K562 (cell line): ENCODE data around the gene ANKRD13A. TPM values are rescaled to one million over a fixed set of nuclear protein-coding genes. Genes with fewer than 3 reads are reported as not detected.

Experiments used
- E2F6 ChIP-seq, 2 experiments: IDR thresholded peaks; 2 replicates each; pipeline ENCODE4 v1.6.1; 2011; ENCODE audit warnings: borderline replicate concordance in 1 of 2, control low read depth in 1 of 2, low read depth in 1 of 2, low read length in 1 of 2, mild to moderate bottlenecking in 1 of 2, mixed read lengths in 1 of 2, moderate library complexity in 1 of 2; ENCODE audit not compliant: insufficient read depth in 1 of 2, insufficient read length in 1 of 2, poor library complexity in 1 of 2, severe bottlenecking in 1 of 2; ENCODE audit errors: extremely low read depth in 1 of 2
- MED1 ChIP-seq: sonication (generic); formaldehyde crosslinking; IDR thresholded peaks from 2 replicates; pipeline ENCODE4 v1.8.1; 2023; ENCODE audit warnings: missing genetic modification reagents, borderline replicate concordance
- NFE2L1 ChIP-seq: fragments of 450-650 bp; IDR thresholded peaks from 2 replicates; pipeline ENCODE4 v1.6.1; 2016; ENCODE audit warnings: missing genetic modification characterization, low read depth, mild to moderate bottlenecking, missing compliant biosample characterization, moderate library complexity, borderline replicate concordance
- NR2F6 ChIP-seq: fragments of 450-650 bp; formaldehyde crosslinking; IDR thresholded peaks from 2 replicates; pipeline ENCODE4 v1.4.0; 2020; ENCODE audit warnings: mild to moderate bottlenecking
- RBBP5 ChIP-seq: fragments of 200-600 bp; sonication (generic); IDR thresholded peaks from 2 replicates; pipeline ENCODE4 v1.6.1; 2012; ENCODE audit warnings: borderline replicate concordance, mild to moderate bottlenecking, low read length, control low read depth, inconsistent platforms; ENCODE audit not compliant: insufficient read depth, poor library complexity, severe bottlenecking
- THRAP3 ChIP-seq: fragments of 450-650 bp; IDR thresholded peaks from 2 replicates; pipeline ENCODE4 v1.6.1; 2016; ENCODE audit warnings: mild to moderate bottlenecking, inconsistent platforms, borderline replicate concordance
- ZBTB2 ChIP-seq: fragments of 450-650 bp; IDR thresholded peaks from 2 replicates; pipeline ENCODE4 v1.6.1; 2016; ENCODE audit warnings: antibody characterized with exemption
- ZNF384 ChIP-seq: IDR thresholded peaks from 2 replicates; pipeline ENCODE4 v1.6.1; 2012; ENCODE audit warnings: low read depth, low read length, improper control_type of control experiment
- polyA plus RNA-seq, 8 experiments: library from polyadenylated mRNA; depleted of rRNA in 4 of 8; stranded (reverse) in 5 of 8; unstranded in 3 of 8; fragments of >200 nt; fragmentation: Nextera tagmentation in 2 of 8; fragmentation: Illumina TruSeq in 1 of 8; extraction: Ambion mirVana in 2 of 8; extraction: Trizol in 1 of 8; gene quantifications; 2 replicates each; pipeline versions ENCODE4 v1.2.1 to v1.2.3, GENCODE V29; 2011 to 2014; ENCODE audit warnings: inconsistent platforms in 1 of 8, missing spikeins in 1 of 8
- total RNA-seq, 7 experiments: library from RNA; depleted of rRNA in 6 of 7; stranded (reverse); fragments of >200 nt in 6 of 7; fragmentation: Illumina TruSeq in 2 of 7; extraction: Trizol in 2 of 7; gene quantifications; 2 replicates each; pipeline versions ENCODE4 v1.2.1 to v1.2.3, GENCODE V29; 2011 to 2021; ENCODE audit warnings: low replicate concordance in 1 of 7
- TF ChIP-seq, protein P1 (sequence below): fragments of 450-650 bp; IDR thresholded peaks from 2 replicates; pipeline ENCODE4 v1.6.1; 2016; ENCODE audit warnings: mild to moderate bottlenecking, moderate library complexity

Gene ANKRD13A
- total and polyA plus RNA-seq, 9 of the 15 experiments (the other 6 are each of a cell fraction or from before 2014, with no cell fraction given) = 5.0 to 55.0 (median 41.5) TPM

GRCh38 chr12:110073049-110073831 lies 74.0 kb downstream of the ANKRD13A start (continued):
- TF ChIP-seq E2F6 (IDR thresholded peaks at IDR 0.05; ENCODE audit: borderline replicate concordance in 1 of 2, extremely low read depth in 1 of 2, insufficient read depth in 1 of 2, insufficient read length in 1 of 2, low read depth in 1 of 2, low read length in 1 of 2, poor library complexity in 1 of 2, severe bottlenecking in 1 of 2) (peak in 1 of 2 experiments; percentile 8), NFE2L1 (no peak), RBBP5 (no peak), ZBTB2 (no peak), MED1 (CRISPR knock-in tag) (no peak), THRAP3 (no peak), ZNF384 (no peak), NR2F6 (CRISPR knock-in tag) (no peak)
- TF ChIP-seq, protein P1, sequence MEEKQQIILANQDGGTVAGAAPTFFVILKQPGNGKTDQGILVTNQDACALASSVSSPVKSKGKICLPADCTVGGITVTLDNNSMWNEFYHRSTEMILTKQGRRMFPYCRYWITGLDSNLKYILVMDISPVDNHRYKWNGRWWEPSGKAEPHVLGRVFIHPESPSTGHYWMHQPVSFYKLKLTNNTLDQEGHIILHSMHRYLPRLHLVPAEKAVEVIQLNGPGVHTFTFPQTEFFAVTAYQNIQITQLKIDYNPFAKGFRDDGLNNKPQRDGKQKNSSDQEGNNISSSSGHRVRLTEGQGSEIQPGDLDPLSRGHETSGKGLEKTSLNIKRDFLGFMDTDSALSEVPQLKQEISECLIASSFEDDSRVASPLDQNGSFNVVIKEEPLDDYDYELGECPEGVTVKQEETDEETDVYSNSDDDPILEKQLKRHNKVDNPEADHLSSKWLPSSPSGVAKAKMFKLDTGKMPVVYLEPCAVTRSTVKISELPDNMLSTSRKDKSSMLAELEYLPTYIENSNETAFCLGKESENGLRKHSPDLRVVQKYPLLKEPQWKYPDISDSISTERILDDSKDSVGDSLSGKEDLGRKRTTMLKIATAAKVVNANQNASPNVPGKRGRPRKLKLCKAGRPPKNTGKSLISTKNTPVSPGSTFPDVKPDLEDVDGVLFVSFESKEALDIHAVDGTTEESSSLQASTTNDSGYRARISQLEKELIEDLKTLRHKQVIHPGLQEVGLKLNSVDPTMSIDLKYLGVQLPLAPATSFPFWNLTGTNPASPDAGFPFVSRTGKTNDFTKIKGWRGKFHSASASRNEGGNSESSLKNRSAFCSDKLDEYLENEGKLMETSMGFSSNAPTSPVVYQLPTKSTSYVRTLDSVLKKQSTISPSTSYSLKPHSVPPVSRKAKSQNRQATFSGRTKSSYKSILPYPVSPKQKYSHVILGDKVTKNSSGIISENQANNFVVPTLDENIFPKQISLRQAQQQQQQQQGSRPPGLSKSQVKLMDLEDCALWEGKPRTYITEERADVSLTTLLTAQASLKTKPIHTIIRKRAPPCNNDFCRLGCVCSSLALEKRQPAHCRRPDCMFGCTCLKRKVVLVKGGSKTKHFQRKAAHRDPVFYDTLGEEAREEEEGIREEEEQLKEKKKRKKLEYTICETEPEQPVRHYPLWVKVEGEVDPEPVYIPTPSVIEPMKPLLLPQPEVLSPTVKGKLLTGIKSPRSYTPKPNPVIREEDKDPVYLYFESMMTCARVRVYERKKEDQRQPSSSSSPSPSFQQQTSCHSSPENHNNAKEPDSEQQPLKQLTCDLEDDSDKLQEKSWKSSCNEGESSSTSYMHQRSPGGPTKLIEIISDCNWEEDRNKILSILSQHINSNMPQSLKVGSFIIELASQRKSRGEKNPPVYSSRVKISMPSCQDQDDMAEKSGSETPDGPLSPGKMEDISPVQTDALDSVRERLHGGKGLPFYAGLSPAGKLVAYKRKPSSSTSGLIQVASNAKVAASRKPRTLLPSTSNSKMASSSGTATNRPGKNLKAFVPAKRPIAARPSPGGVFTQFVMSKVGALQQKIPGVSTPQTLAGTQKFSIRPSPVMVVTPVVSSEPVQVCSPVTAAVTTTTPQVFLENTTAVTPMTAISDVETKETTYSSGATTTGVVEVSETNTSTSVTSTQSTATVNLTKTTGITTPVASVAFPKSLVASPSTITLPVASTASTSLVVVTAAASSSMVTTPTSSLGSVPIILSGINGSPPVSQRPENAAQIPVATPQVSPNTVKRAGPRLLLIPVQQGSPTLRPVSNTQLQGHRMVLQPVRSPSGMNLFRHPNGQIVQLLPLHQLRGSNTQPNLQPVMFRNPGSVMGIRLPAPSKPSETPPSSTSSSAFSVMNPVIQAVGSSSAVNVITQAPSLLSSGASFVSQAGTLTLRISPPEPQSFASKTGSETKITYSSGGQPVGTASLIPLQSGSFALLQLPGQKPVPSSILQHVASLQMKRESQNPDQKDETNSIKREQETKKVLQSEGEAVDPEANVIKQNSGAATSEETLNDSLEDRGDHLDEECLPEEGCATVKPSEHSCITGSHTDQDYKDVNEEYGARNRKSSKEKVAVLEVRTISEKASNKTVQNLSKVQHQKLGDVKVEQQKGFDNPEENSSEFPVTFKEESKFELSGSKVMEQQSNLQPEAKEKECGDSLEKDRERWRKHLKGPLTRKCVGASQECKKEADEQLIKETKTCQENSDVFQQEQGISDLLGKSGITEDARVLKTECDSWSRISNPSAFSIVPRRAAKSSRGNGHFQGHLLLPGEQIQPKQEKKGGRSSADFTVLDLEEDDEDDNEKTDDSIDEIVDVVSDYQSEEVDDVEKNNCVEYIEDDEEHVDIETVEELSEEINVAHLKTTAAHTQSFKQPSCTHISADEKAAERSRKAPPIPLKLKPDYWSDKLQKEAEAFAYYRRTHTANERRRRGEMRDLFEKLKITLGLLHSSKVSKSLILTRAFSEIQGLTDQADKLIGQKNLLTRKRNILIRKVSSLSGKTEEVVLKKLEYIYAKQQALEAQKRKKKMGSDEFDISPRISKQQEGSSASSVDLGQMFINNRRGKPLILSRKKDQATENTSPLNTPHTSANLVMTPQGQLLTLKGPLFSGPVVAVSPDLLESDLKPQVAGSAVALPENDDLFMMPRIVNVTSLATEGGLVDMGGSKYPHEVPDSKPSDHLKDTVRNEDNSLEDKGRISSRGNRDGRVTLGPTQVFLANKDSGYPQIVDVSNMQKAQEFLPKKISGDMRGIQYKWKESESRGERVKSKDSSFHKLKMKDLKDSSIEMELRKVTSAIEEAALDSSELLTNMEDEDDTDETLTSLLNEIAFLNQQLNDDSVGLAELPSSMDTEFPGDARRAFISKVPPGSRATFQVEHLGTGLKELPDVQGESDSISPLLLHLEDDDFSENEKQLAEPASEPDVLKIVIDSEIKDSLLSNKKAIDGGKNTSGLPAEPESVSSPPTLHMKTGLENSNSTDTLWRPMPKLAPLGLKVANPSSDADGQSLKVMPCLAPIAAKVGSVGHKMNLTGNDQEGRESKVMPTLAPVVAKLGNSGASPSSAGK = peak; percentile 56
